GM23338 (cell line): ENCODE data around the gene RABGAP1L.

Source experiments
- CREB1 ChIP-seq: fragments of 250-450 bp; sonication (Bioruptor Pico); IDR thresholded peaks from 2 replicates; pipeline ENCODE4 v1.5.0; 2020; ENCODE audit warnings: low read depth, mild to moderate bottlenecking, moderate library complexity
- ETS1 ChIP-seq: IDR thresholded peaks from 2 replicates; pipeline ENCODE4 v1.6.1; 2016; ENCODE audit warnings: antibody characterized with exemption
- EZH2 ChIP-seq: fragments of 200-600 bp; sonication (generic); IDR thresholded peaks from one replicate; pipeline ENCODE4 v1.8.0; 2017; ENCODE audit warnings: antibody characterized with exemption, mild to moderate bottlenecking, low read depth; ENCODE audit not compliant: unreplicated experiment
- EZH2phosphoT487 ChIP-seq: fragments of 200-600 bp; sonication (generic); IDR thresholded peaks from one replicate; pipeline ENCODE4 v1.8.1; 2018; ENCODE audit warnings: antibody characterized with exemption; ENCODE audit not compliant: unreplicated experiment
- JUNB ChIP-seq: IDR thresholded peaks from one replicate; pipeline ENCODE4 v1.6.1; 2016; ENCODE audit warnings: antibody characterized with exemption; ENCODE audit not compliant: unreplicated experiment
- NANOG ChIP-seq: IDR thresholded peaks from 2 replicates; pipeline ENCODE4 v1.6.1; 2016; ENCODE audit warnings: antibody characterized with exemption, borderline replicate concordance
- POLR2AphosphoS5 ChIP-seq: IDR thresholded peaks from 2 replicates; pipeline ENCODE4 v1.6.1; 2016; ENCODE audit warnings: antibody characterized with exemption, low read depth
- REST ChIP-seq: IDR thresholded peaks from one replicate; pipeline ENCODE4 v1.6.1; 2018; ENCODE audit warnings: antibody characterized with exemption; ENCODE audit not compliant: unreplicated experiment
- STAT1 ChIP-seq: IDR thresholded peaks from one replicate; pipeline ENCODE4 v1.6.1; 2016; ENCODE audit warnings: antibody characterized with exemption; ENCODE audit not compliant: unreplicated experiment
- TF ChIP-seq, protein P1 (sequence below), 2 experiments: fragments of 200-600 bp in 1 of 2; sonication (generic) in 1 of 2; conservative IDR thresholded peaks; 2 replicates each; pipeline versions ENCODE4 v1.5.1 to v1.6.1; 2016 to 2017; ENCODE audit warnings: antibody characterized with exemption in 2 of 2, low read depth in 2 of 2, mild to moderate bottlenecking in 2 of 2, moderate library complexity in 1 of 2

DNA sequence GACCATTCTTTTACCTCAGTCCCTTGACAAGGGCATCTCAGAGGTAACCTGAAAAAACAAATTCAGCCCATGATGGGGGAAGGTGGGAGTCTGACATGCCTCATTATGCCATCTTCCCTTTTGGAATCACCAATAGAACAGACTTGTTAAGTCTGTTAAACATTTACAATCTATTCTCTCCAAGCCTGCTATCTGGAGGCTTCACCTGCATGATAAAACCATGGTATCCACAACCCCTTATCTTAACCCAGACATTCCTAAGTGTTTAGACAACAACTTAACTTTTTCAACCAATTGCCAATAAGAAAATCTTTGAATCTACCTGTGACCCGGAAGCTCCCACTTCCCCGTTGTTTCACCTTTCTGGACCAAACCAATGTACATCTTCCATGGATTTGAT is 607.4 kb downstream of the RABGAP1L start:
- TF ChIP-seq, protein P1, sequence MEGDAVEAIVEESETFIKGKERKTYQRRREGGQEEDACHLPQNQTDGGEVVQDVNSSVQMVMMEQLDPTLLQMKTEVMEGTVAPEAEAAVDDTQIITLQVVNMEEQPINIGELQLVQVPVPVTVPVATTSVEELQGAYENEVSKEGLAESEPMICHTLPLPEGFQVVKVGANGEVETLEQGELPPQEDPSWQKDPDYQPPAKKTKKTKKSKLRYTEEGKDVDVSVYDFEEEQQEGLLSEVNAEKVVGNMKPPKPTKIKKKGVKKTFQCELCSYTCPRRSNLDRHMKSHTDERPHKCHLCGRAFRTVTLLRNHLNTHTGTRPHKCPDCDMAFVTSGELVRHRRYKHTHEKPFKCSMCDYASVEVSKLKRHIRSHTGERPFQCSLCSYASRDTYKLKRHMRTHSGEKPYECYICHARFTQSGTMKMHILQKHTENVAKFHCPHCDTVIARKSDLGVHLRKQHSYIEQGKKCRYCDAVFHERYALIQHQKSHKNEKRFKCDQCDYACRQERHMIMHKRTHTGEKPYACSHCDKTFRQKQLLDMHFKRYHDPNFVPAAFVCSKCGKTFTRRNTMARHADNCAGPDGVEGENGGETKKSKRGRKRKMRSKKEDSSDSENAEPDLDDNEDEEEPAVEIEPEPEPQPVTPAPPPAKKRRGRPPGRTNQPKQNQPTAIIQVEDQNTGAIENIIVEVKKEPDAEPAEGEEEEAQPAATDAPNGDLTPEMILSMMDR (conservative IDR thresholded peaks at IDR 0.05; ENCODE audit: low read depth in 2 of 2) = no peak
- no peak for TF ChIP-seq EZH2phosphoT487
- TF ChIP-seq EZH2 = no peak
- no peak for TF ChIP-seq POLR2AphosphoS5
- TF ChIP-seq REST = no peak
- TF ChIP-seq NANOG = no peak
- TF ChIP-seq ETS1 = no peak
- no peak for TF ChIP-seq STAT1
- TF ChIP-seq JUNB = no peak
- no peak for TF ChIP-seq CREB1 (CRISPR knock-in tag)
